SK-N-SH treated with all-trans-retinoic acid at 6 μM for 48 hours (cell line): Measurements from ENCODE around the gene TEX2.

Experiments used
- ATAC-seq: fragments of 200-7000 bp; cut with Tn5 transposase; 3 replicates; pipeline ENCODE4 v1.9.1; 2020; ENCODE audit warnings: mild to moderate bottlenecking, moderate library complexity
- ARNTL ChIP-seq: fragments of 450-650 bp; formaldehyde crosslinking; IDR thresholded peaks from 2 replicates; pipeline ENCODE4 v1.5.0; 2020; ENCODE audit warnings: low read depth, mild to moderate bottlenecking, moderate library complexity, borderline replicate concordance
- BACH2 ChIP-seq: fragments of 250-450 bp; sonication (Bioruptor Pico); IDR thresholded peaks from 2 replicates; pipeline ENCODE4 v1.9.0; 2021; ENCODE audit warnings: mild to moderate bottlenecking, borderline replicate concordance
- CSDC2 ChIP-seq: fragments of 250-450 bp; sonication (Bioruptor Pico); IDR thresholded peaks from 2 replicates; pipeline ENCODE4 v1.5.0; 2020; ENCODE audit warnings: mild to moderate bottlenecking, moderate library complexity
- ESRRG ChIP-seq: fragments of 250-450 bp; sonication (Bioruptor Pico); IDR thresholded peaks from 2 replicates; pipeline ENCODE4 v1.6.1; 2021; ENCODE audit warnings: mild to moderate bottlenecking
- GLIS3 ChIP-seq: fragments of 250-450 bp; sonication (Bioruptor Pico); IDR thresholded peaks from 2 replicates; pipeline ENCODE4 v1.5.0; 2020; ENCODE audit warnings: mild to moderate bottlenecking, moderate library complexity
- ISL1 ChIP-seq: fragments of 250-450 bp; sonication (Bioruptor Pico); IDR thresholded peaks from 2 replicates; pipeline ENCODE4 v2.1.2; 2022; ENCODE audit warnings: mild to moderate bottlenecking, moderate library complexity
- OSR1 ChIP-seq: fragments of 250-450 bp; sonication (Bioruptor Pico); IDR thresholded peaks from 2 replicates; pipeline ENCODE4 v1.8.0; 2022; ENCODE audit warnings: moderate library complexity, mild to moderate bottlenecking, inconsistent platforms
- PPARA ChIP-seq: fragments of 250-450 bp; sonication (Bioruptor Pico); IDR thresholded peaks from 2 replicates; pipeline ENCODE4 v1.5.0; 2020; ENCODE audit warnings: mild to moderate bottlenecking, borderline replicate concordance
- SNAI2 ChIP-seq: fragments of 250-450 bp; sonication (Bioruptor Pico); IDR thresholded peaks from 2 replicates; pipeline ENCODE4 v1.5.0; 2020; ENCODE audit warnings: mild to moderate bottlenecking, moderate library complexity
- TCF4 ChIP-seq: fragments of 250-450 bp; sonication (Bioruptor Pico); IDR thresholded peaks from 2 replicates; pipeline ENCODE4 v1.8.0; 2021; ENCODE audit warnings: mild to moderate bottlenecking, moderate library complexity, borderline replicate concordance
- TOX ChIP-seq: fragments of 250-450 bp; sonication (Bioruptor Pico); IDR thresholded peaks from 2 replicates; pipeline ENCODE4 v1.8.0; 2021; ENCODE audit warnings: mild to moderate bottlenecking, moderate library complexity, borderline replicate concordance
- ZC3H10 ChIP-seq: fragments of 250-450 bp; sonication (Bioruptor Pico); IDR thresholded peaks from 2 replicates; pipeline ENCODE4 v1.5.1; 2021; ENCODE audit warnings: mild to moderate bottlenecking, moderate library complexity
- ZFP3 ChIP-seq: fragments of 250-450 bp; sonication (Bioruptor Pico); IDR thresholded peaks from 2 replicates; pipeline ENCODE4 v1.5.0; 2020; ENCODE audit warnings: mild to moderate bottlenecking, moderate library complexity
- ZFP30 ChIP-seq: fragments of 450-650 bp; formaldehyde crosslinking; IDR thresholded peaks from 2 replicates; pipeline ENCODE4 v1.5.0; 2022; ENCODE audit warnings: mild to moderate bottlenecking, moderate library complexity
- ZNF565 ChIP-seq: fragments of 450-650 bp; formaldehyde crosslinking; conservative IDR thresholded peaks from 2 replicates; pipeline ENCODE4 v1.5.0; 2020; ENCODE audit warnings: low read depth, mild to moderate bottlenecking, moderate library complexity
- ZNF70 ChIP-seq: fragments of 450-650 bp; formaldehyde crosslinking; IDR thresholded peaks from 2 replicates; pipeline ENCODE4 v1.5.0; 2020; ENCODE audit warnings: mild to moderate bottlenecking, moderate library complexity
- ZNF8 ChIP-seq: fragments of 450-650 bp; formaldehyde crosslinking; IDR thresholded peaks from 2 replicates; pipeline ENCODE4 v1.5.0; 2020; ENCODE audit warnings: mild to moderate bottlenecking, moderate library complexity
- TF ChIP-seq, protein P1 (sequence below): fragments of 250-450 bp; sonication (Bioruptor Pico); IDR thresholded peaks from 2 replicates; pipeline ENCODE4 v1.5.1; 2020; ENCODE audit warnings: low read depth, mild to moderate bottlenecking, moderate library complexity
- TF ChIP-seq, protein P2 (sequence below): fragments of 250-450 bp; sonication (Bioruptor Pico); IDR thresholded peaks from 2 replicates; pipeline ENCODE4 v1.5.1; 2021; ENCODE audit warnings: mild to moderate bottlenecking, moderate library complexity
- TF ChIP-seq, protein P3 (sequence below): fragments of 250-450 bp; sonication (Bioruptor Pico); IDR thresholded peaks from 2 replicates; pipeline ENCODE4 v1.5.0; 2020; ENCODE audit warnings: mild to moderate bottlenecking, moderate library complexity

Gene TEX2

DNA sequence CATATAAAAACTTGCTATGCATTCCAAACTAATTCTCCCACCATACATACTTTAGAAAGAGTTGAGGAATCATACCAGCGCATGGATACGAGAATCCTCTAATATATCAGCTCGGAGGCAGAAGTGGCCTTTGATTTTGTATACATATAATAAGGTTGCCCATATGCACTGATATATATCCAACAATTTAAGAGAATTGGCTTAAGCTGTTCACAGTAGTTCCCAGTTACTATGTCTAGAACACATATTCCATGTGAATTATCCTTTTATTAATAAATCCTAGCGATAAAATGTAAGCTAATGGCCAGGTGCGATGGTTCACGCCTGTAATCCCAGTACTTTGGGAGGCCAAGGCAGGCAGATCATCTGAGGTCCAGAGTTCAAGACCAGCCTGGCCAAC, 113.9 kb downstream of the TEX2 start (continued):
- no peak for TF ChIP-seq ZNF565 (CRISPR knock-in tag)

GRCh38 chr17:64148699-64149098, 114.4 kb downstream of the TEX2 start:
- TF ChIP-seq OSR1 (CRISPR knock-in tag) (no peak), ZC3H10 (CRISPR knock-in tag) (no peak), ESRRG (CRISPR knock-in tag) (no peak), CSDC2 (no peak), ISL1 (CRISPR knock-in tag) (no peak), ZFP3 (CRISPR knock-in tag) (no peak), BACH2 (CRISPR knock-in tag) (no peak), ZNF8 (CRISPR knock-in tag) (no peak), GLIS3 (no peak), SNAI2 (CRISPR knock-in tag) (no peak), ZNF70 (CRISPR knock-in tag) (no peak), ZFP30 (no peak)
- TF ChIP-seq, protein P1, sequence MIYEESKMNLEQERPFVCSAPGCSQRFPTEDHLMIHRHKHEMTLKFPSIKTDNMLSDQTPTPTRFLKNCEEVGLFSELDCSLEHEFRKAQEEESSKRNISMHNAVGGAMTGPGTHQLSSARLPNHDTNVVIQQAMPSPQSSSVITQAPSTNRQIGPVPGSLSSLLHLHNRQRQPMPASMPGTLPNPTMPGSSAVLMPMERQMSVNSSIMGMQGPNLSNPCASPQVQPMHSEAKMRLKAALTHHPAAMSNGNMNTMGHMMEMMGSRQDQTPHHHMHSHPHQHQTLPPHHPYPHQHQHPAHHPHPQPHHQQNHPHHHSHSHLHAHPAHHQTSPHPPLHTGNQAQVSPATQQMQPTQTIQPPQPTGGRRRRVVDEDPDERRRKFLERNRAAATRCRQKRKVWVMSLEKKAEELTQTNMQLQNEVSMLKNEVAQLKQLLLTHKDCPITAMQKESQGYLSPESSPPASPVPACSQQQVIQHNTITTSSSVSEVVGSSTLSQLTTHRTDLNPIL (CRISPR knock-in tag) = no peak
- TF ChIP-seq, protein P2, sequence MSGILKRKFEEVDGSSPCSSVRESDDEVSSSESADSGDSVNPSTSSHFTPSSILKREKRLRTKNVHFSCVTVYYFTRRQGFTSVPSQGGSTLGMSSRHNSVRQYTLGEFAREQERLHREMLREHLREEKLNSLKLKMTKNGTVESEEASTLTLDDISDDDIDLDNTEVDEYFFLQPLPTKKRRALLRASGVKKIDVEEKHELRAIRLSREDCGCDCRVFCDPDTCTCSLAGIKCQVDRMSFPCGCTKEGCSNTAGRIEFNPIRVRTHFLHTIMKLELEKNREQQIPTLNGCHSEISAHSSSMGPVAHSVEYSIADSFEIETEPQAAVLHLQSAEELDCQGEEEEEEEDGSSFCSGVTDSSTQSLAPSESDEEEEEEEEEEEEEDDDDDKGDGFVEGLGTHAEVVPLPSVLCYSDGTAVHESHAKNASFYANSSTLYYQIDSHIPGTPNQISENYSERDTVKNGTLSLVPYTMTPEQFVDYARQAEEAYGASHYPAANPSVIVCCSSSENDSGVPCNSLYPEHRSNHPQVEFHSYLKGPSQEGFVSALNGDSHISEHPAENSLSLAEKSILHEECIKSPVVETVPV (CRISPR knock-in tag) = no peak
- ATAC-seq = no peak

- 0 out of 2 replicates have a peak, but pooled peaks have one; percentile 20 for TF ChIP-seq PPARA (CRISPR knock-in tag)
- TF ChIP-seq OSR1 (CRISPR knock-in tag) = no peak
- TF ChIP-seq TOX = no peak
- no peak for TF ChIP-seq ARNTL (CRISPR knock-in tag)
- TF ChIP-seq CSDC2 = no peak
- no peak for TF ChIP-seq ZFP30
- 0 out of 2 replicates have a peak, but pooled peaks have one; percentile 7 for TF ChIP-seq GLIS3
- TF ChIP-seq ZFP3 (CRISPR knock-in tag) = no peak
- TF ChIP-seq, protein P3, sequence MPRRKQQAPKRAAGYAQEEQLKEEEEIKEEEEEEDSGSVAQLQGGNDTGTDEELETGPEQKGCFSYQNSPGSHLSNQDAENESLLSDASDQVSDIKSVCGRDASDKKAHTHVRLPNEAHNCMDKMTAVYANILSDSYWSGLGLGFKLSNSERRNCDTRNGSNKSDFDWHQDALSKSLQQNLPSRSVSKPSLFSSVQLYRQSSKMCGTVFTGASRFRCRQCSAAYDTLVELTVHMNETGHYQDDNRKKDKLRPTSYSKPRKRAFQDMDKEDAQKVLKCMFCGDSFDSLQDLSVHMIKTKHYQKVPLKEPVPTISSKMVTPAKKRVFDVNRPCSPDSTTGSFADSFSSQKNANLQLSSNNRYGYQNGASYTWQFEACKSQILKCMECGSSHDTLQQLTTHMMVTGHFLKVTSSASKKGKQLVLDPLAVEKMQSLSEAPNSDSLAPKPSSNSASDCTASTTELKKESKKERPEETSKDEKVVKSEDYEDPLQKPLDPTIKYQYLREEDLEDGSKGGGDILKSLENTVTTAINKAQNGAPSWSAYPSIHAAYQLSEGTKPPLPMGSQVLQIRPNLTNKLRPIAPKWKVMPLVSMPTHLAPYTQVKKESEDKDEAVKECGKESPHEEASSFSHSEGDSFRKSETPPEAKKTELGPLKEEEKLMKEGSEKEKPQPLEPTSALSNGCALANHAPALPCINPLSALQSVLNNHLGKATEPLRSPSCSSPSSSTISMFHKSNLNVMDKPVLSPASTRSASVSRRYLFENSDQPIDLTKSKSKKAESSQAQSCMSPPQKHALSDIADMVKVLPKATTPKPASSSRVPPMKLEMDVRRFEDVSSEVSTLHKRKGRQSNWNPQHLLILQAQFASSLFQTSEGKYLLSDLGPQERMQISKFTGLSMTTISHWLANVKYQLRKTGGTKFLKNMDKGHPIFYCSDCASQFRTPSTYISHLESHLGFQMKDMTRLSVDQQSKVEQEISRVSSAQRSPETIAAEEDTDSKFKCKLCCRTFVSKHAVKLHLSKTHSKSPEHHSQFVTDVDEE (CRISPR knock-in tag) = peak; percentile 77; the same call in 1 of the 2 replicates
- peak; percentile 77 for TF ChIP-seq TCF4 (CRISPR knock-in tag)
- no peak for TF ChIP-seq ZNF70 (CRISPR knock-in tag)
- TF ChIP-seq, protein P2 (CRISPR knock-in tag) = peak; percentile 21; the same call in 1 of the 2 replicates
- TF ChIP-seq ZNF8 (CRISPR knock-in tag) = no peak
- no peak for TF ChIP-seq ZNF565 (CRISPR knock-in tag)
- TF ChIP-seq, protein P1 (CRISPR knock-in tag) = peak; percentile 8; the same call in 1 of the 2 replicates
- peak; percentile 5 for ATAC-seq
Observed at GRCh38 chr17:64148017-64148631, 114.9 kb downstream of the TEX2 start.
